Chondrocyte (in vitro differentiated cells): ENCODE measurements around the gene KCNAB1. TPM values are rescaled to one million over a fixed set of nuclear protein-coding genes. Genes with fewer than 3 reads are reported as not detected.

ENCODE experiments used
- DNase-seq: peaks from one replicate; pipeline ENCODE4 v3.0.0; 2021; ENCODE audit warnings: mixed read lengths, low spot score
- H3K27ac Mint-ChIP-seq: one replicate; pipeline ENCODE4 v1.8.0; 2021; ENCODE audit warnings: mild to moderate bottlenecking, moderate library complexity, mixed read lengths; ENCODE audit not compliant: unreplicated experiment
- H3K27me3 Mint-ChIP-seq: 2 replicates; pipeline ENCODE4 v1.8.0; 2021; ENCODE audit warnings: low read depth, mixed read lengths
- H3K36me3 Mint-ChIP-seq: 2 replicates; pipeline ENCODE4 v1.8.0; 2021; ENCODE audit warnings: low read depth, mixed read lengths
- H3K4me1 Mint-ChIP-seq: 2 replicates; pipeline ENCODE4 v1.8.0; 2021; ENCODE audit warnings: low read depth, mild to moderate bottlenecking, mixed read lengths
- H3K4me3 Mint-ChIP-seq: one replicate; pipeline ENCODE4 v1.8.0; 2021; ENCODE audit warnings: mild to moderate bottlenecking, moderate library complexity, mixed read lengths; ENCODE audit not compliant: unreplicated experiment
- H3K9me3 Mint-ChIP-seq: 2 replicates; pipeline ENCODE4 v1.8.0; 2021; ENCODE audit warnings: low read depth, mixed read lengths
- total RNA-seq: library from RNA; stranded (reverse); gene quantifications from 3 replicates; pipeline ENCODE4 v1.2.1, GENCODE V29; 2021
- TF ChIP-seq, protein P1 (sequence below): fragments of 200-600 bp; sonication (generic); IDR thresholded peaks from 2 replicates; pipeline ENCODE4 v1.5.0; 2021; ENCODE audit warnings: antibody characterized with exemption, mild to moderate bottlenecking, moderate library complexity

KCNAB1 gene
- total RNA-seq, 1 donor from 2014 or later: 3.4 TPM

DNA sequence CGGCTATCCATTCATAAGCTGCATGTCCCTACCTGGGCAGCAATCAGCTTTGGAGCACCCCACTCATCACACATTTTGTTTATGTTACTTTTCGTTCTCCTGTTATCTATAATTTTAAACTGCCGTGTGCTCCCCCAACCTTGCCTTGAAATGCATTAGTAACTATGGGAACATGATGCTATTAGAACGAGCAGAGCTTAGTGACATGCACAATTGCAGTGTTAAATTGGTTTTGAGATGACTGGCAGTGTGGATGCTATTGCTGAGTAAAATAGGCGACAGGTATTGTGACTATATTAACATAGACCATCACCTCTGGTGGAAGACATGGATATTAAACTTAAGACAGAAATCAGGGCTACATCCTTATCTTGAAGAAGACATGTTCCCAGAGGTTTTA lies 191.6 kb downstream of the KCNAB1 start:
- H3K27ac Mint-ChIP-seq: no peak overlapping the region
- peaks cover 15% of the 10 kb centered on the region for H3K4me1 Mint-ChIP-seq
- no peaks in the 10 kb centered on the region for H3K36me3 Mint-ChIP-seq
- H3K9me3 Mint-ChIP-seq: no peaks in the 10 kb centered on the region
- no peak overlapping the region for H3K4me3 Mint-ChIP-seq
- no peak for DNase-seq
- no peaks in the 10 kb centered on the region for H3K27me3 Mint-ChIP-seq
- TF ChIP-seq, protein P1, sequence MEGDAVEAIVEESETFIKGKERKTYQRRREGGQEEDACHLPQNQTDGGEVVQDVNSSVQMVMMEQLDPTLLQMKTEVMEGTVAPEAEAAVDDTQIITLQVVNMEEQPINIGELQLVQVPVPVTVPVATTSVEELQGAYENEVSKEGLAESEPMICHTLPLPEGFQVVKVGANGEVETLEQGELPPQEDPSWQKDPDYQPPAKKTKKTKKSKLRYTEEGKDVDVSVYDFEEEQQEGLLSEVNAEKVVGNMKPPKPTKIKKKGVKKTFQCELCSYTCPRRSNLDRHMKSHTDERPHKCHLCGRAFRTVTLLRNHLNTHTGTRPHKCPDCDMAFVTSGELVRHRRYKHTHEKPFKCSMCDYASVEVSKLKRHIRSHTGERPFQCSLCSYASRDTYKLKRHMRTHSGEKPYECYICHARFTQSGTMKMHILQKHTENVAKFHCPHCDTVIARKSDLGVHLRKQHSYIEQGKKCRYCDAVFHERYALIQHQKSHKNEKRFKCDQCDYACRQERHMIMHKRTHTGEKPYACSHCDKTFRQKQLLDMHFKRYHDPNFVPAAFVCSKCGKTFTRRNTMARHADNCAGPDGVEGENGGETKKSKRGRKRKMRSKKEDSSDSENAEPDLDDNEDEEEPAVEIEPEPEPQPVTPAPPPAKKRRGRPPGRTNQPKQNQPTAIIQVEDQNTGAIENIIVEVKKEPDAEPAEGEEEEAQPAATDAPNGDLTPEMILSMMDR: no peak

DNA sequence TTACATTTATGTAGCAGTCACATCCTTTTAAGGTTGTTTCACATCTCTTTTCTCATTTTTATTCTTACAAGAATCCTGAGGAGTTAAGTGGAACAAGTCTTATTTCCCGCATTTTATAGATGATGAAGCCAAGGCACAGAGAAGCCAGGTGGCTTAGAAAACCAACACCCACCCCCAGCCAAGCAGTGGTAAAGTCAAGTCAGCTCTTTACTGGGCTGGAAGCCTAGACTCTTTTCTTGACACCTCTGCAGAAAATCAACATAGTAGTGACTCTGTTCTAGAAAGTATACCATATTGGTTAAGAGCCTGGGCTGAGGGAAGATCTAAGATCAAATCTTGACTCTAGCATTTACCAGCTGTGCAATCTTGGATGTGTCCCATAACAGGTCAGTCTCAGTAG lies 195.7 kb downstream of the KCNAB1 start:
- Mint-ChIP-seq H3K4me3 (no peak overlapping the region), H3K27me3 (no peaks in the 10 kb centered on the region), H3K4me1 (peaks cover 4% of the 10 kb centered on the region), H3K9me3 (no peaks in the 10 kb centered on the region), H3K27ac (no peak overlapping the region), H3K36me3 (no peaks in the 10 kb centered on the region)
- DNase-seq: no peak
- TF ChIP-seq, protein P1: no peak

DNA sequence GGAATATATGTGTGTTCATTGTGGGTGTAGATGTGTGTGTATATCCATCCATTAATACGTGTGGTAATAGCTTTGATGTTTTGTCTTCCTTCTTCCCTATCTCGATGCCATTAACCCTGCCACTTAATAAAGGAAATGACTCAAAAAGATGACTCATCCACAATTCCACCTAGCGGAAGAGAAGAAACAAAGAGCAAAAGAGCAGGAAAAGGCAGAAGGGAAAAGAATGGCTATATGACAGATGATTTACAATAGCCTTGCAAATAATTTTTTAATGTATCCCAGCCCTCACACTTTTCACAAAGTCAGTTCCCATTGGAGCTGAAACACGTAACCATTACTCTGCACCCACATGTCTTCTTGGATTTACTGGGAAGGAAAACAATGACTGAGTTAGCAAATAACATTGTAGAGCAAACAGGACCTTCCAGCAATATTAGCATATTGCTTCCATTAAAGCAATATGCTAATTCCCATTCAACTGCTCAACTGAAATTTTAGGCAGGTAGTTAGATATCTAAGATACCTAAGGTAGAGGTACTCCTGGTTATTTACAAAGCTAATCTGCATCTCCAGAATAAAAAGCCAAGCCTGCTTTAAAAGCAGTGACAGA lies 197.2 kb downstream of the KCNAB1 start:
- no peaks in the 10 kb centered on the region for H3K9me3 Mint-ChIP-seq
- no peaks in the 10 kb centered on the region for H3K27me3 Mint-ChIP-seq
- TF ChIP-seq, protein P1: no peak
- H3K27ac Mint-ChIP-seq: no peak overlapping the region
- DNase-seq: no peak
- H3K36me3 Mint-ChIP-seq: no peaks in the 10 kb centered on the region
- peaks cover 4% of the 10 kb centered on the region for H3K4me1 Mint-ChIP-seq
- H3K4me3 Mint-ChIP-seq: no peak overlapping the region

DNA sequence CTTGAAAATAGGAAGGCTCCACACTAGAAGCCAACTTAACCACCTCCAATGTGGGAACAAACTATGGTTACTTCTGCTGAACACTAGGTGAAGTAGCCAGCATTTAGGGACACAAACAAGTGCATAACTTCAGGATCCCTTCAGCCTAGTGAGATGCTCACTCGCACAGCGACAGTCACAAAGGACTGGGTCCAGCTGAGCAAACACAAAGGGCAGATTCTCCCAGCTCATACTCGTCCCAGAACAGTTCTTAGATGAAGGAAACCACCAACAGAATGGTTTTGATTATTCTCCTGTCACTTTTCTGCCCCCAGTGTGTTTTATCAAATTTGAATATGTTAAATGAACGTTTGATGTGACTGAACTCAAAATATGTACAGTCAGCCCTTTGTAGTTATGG lies 201.6 kb downstream of the KCNAB1 start:
- Mint-ChIP-seq H3K27me3 (no peaks in the 10 kb centered on the region), H3K27ac (no peak overlapping the region), H3K9me3 (no peaks in the 10 kb centered on the region), H3K4me3 (no peak overlapping the region), H3K36me3 (no peaks in the 10 kb centered on the region), H3K4me1 (peaks cover 4% of the 10 kb centered on the region)
- no peak for DNase-seq
- TF ChIP-seq, protein P1: no peak

DNA sequence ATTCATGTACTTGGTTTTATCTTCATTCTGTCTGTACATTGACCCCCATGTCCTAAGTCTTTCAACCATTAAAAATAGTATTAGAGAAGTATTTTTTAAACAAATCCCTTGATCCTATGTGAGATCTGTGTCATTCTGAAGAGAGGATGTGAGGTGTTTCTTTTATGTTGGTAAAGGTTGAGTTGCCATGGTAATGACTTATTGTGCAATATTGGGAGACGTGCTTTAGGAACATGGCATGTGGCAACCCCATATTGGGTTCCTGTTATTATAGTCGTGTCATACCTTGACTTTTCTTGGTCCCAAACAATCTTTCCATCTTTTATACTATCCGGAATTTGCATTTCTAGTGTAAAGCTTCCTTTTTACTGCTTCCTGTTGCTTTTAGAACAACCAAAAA lies 203.1 kb downstream of the KCNAB1 start:
- H3K4me1 Mint-ChIP-seq: no peaks in the 10 kb centered on the region
- no peaks in the 10 kb centered on the region for H3K9me3 Mint-ChIP-seq
- no peak for DNase-seq
- no peak overlapping the region for H3K4me3 Mint-ChIP-seq
- TF ChIP-seq, protein P1: no peak
- no peaks in the 10 kb centered on the region for H3K27me3 Mint-ChIP-seq
- H3K36me3 Mint-ChIP-seq: no peaks in the 10 kb centered on the region
- H3K27ac Mint-ChIP-seq: no peak overlapping the region
